GM21717 (cell line): ENCODE measurements around the gene PDE1A.
"Not testable (repeated sequence)": the region's sequence is repeated elsewhere in the genome, so short reads cannot be mapped to it uniquely, and the experiment has no call there.

Source experiments
- ATAC-seq: cut with Tn5 transposase; IDR thresholded peaks from one replicate; pipeline ENCODE4 v1.9.1; 2021; ENCODE audit warnings: mild to moderate bottlenecking, moderate library complexity; ENCODE audit not compliant: unreplicated experiment

Gene PDE1A

GRCh38 chr2:182412858-182413257 is 14.0 kb downstream of the PDE1A start:
- ATAC-seq = no peak

- no peak for ATAC-seq
Observed at GRCh38 chr2:182410120-182410519, 16.7 kb downstream of the PDE1A start.

- ATAC-seq = no peak
Observed at GRCh38 chr2:182406221-182406620, 20.6 kb downstream of the PDE1A start.

DNA sequence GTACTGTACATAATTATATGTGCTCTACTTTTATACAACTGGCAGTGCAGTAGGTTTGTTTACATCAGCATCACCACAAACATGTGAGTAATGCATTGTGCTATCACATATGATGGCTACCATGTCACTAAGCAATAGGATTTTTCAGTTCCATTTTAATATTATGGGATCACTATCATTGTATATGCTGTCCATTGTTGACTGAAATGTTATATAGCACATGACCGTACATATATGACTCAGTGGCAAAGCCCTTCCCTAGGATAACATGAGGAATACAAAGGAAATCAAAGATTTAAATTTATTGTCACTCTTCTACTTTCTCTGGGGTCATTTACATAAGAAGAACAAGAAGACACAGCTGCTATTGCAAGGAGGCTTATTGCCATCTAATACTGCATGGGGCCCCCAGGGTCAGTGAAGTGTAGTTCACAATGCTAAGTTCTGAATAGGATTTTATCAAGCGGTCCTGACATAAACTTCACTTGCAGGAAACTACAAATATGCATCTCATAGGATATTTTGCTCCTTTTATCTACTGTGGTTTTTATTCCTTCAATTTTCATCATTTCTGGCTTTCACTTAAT is 21.8 kb downstream of the PDE1A start:
- no peak for ATAC-seq

DNA sequence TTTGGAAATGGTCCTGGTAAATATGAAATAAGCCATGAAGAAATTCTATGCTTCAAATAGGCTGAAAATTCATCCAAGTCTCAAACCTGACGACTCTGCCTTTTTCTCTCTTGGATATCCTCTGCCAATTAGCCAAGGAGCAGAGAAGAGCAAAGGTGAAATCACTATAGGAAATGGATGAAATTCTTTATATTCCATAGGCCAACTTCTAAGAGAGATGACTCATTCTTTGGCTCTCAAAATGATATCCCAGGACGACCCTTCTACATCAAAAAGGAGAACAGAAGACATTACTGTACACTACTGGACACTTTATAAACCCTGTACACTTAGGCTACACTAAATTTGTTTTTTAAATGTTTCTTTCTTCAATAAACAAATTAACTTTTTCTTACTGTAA is 22.7 kb downstream of the PDE1A start:
- no peak for ATAC-seq

DNA sequence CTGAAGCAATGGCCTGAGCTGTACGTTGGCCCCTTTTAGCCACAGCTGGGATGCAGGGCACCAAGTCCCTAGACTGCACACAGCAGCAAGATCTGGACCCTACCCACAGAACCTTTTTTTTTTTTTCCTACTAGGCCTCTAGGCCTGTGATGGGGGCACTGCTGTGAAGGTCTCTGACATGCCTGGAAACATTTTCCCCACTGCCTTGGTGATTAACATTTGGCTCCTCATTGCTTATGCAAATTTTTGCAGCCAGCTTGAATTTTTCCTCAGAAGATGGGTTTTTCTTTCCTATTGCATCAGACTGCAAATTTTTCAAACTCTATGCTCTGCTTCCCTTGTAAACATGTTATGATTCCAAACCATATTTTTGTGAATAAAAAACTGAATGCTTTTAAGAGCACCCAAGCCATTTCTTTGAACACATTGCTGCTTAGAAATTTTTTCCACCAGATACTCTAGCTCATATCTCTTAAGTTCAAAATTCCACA is 33.5 kb downstream of the PDE1A start:
- ATAC-seq = no peak

- ATAC-seq = no peak
Observed at GRCh38 chr2:182391443-182391842, 35.4 kb downstream of the PDE1A start.

DNA sequence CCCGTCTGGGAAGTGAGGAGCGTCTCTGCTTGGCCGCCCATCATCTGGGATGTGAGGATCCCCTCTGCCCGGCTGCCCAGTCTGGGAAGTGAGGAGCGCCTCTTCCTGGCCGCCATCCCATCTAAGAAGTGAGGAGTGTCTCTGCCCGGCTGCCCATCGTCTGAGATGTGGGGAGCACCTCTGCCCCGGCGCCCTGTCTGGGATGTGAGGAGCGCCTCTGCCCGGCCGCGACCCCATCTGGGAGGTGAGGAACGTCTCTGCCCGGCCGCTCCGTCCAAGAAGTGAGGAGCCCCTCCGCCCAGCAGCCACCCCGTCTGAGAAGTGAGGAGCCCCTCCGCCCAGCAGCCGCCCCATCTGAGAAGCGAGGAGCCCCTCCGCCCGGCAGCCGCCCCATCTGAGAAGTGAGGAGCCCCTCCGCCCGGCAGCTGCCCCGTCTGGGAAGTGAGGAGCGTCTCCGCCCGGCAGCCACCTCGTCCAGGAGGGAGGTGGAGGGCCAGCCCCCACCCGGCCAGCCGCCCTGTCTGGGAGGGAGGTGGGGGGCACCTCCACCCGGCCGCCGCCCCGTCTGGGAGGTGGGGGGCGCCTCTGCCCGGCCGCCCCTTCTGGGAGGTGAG is 40.5 kb downstream of the PDE1A start:
- not testable (repeated sequence) for ATAC-seq

GRCh38 chr2:182384860-182385259 is 42.0 kb downstream of the PDE1A start:
- no peak for ATAC-seq

DNA sequence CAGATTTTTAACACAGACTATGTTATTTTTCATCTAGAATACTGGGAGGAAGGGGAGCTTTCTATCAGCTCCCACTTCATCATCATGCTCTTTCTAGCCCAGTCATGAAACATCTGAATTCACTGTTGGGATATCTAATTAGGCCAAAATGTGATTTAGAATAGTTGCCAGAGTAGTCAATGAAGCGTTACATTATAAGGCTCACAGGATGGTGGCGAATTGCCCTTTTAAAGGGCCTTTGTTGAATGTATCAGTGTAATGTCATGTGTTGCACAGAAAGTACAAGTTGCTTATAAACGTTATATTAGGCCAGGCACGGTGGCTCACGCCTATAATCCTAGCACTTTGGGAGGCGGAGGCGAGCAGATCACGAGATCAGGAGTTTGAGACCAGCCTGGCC is 45.6 kb downstream of the PDE1A start:
- ATAC-seq = no peak

- no peak for ATAC-seq
Observed at GRCh38 chr2:182379241-182379640, 47.6 kb downstream of the PDE1A start.

DNA sequence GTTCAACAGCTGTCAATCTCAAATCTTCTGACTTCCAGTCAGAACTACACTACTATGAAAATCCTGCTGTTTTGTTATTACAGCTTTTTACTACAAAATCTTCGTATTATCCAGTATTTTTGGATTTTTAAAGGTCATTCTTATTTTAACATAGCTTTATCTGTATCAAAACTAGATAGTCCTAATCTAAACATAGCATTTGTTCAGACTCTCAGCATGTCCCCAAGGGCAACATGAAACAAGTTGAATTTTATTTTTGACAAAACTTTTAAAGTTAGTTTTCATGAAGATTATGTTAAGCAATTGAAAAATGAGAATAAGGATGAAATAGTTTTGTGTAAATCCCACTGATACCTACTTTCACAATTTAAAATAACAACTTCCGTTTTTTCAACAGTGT is 48.1 kb downstream of the PDE1A start:
- no peak for ATAC-seq

GRCh38 chr2:182377467-182377866 is 49.4 kb downstream of the PDE1A start:
- no peak for ATAC-seq

GRCh38 chr2:182375862-182376261 is 51.0 kb downstream of the PDE1A start:
- no peak for ATAC-seq

GRCh38 chr2:182372661-182373060 is 54.2 kb downstream of the PDE1A start:
- no peak for ATAC-seq

- no peak for ATAC-seq
Observed at GRCh38 chr2:182368996-182369395, 57.8 kb downstream of the PDE1A start.

GRCh38 chr2:182368446-182368845 is 58.4 kb downstream of the PDE1A start:
- no peak for ATAC-seq

- no peak for ATAC-seq
Observed at GRCh38 chr2:182367401-182367800, 59.4 kb downstream of the PDE1A start.

- no peak for ATAC-seq
Observed at GRCh38 chr2:182366628-182367027, 60.2 kb downstream of the PDE1A start.

- no peak for ATAC-seq
Observed at GRCh38 chr2:182365855-182366254, 61.0 kb downstream of the PDE1A start.

GRCh38 chr2:182361477-182361876 is 65.4 kb downstream of the PDE1A start:
- no peak for ATAC-seq

DNA sequence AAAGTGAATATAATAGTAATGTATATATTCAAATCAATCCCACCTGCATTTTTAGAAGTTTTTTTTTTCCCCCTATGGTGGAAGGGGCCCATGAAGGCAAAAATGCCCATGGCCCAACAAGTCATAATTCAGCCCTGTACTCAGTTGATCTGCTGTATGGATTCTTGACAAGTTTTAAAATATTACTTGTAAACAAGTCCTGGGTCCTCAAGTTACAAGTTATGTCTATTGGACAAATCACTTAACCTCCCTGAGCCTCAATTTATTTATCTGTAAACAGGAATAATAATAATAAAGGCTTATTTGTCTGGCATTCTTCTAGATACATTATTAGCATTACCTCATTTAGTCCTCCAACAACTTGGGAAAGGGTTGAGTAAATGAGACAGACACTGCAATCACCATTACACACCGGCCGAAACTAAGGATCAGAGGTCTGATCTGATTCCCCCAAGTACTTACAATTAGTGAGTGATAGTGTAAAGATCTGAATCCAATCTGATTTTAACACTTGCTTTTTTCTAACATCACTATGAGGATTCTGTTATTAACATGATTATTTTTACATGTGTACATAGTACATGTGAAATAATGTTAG is 66.1 kb downstream of the PDE1A start:
- no peak for ATAC-seq
